NCI-H2029 treated with DMSO at 0.1 percent for 48 hours (cell line): ENCODE measurements around the gene METTL3.
A peak's percentile ranks its signal among the peaks of the same experiment; 100 is the strongest.
"Not testable (repeated sequence)": the region's sequence is repeated elsewhere in the genome, so short reads cannot be mapped to it uniquely, and the experiment has no call there.

ENCODE experiments used
- DNase-seq: peaks from one replicate; lab custom pipeline; 2025; lab: John Stamatoyannopoulos, UW

Gene METTL3

DNA sequence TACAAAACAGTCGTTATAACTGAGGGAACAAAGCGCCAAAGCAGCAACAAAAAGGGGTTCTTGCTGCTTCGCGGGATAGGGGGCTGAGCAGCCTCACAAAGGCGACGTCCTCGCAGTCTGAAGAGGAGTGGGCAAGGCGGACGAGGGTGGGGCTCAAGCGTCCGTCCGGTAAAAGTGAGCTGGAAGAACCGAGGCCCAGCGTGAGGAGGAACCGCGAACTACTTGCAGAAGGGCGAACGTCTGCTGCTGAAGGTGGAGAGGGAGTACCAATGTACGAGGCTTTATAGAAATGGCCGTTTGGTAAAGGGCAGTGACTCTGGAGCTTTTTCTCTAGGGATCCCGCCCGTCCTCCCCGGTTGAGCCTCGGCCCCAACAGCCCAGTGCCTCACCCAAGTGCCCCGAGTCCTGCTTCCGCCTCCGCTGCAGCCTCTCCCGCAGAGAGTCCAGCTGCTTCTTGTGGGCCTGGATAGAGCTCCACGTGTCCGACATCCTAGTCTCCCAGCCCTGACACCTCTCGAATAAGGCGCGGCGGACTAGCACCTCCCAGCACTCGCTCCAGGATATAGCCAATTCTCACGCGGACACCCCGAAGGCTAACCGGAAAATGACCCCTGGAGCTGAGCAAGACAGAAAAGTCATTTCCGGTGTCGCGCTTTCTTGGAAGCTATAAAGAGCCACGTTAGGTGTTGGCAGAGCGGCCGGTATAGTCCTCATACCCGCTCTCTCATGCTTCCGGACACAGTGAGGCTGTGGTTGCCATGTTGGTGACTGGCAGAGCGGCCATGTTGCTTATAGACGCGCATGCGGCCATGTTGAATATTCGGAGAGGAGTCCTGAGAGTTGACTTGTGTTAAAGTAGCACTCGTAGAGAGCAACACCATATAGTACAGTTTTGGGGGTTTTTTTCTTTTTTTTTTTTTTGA, at the start of gene METTL3:
TSS of gene METTL3 (minus strand) at position 606 of the 923 bp plus-strand sequence. CDS start at position 489, 117 bp downstream.
- DNase-seq: peak; percentile 96

DNA sequence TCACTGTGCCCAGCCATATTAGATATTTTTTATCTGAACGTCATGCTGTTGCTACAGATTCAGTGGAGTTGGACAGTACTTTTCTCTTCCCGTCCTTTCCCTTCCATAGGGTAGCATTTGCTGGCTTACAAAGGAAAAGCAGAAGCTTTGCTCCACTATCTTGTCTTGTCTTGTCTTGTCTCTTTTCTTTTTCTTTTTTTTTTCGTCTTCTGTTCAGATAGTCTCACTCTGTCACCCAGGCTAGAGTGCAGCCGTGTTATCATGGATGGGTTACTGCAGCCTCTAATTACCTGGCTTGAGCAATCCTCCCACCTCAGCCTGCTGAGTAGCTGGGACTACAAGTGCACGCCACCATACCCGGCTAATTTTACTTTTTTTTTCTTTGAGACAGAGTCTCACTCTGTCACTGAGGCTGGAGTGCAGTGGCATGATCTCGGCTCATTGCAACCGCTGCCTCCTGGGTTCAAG, 47.6 kb upstream of the METTL3 start:
- DNase-seq: no peak

DNA sequence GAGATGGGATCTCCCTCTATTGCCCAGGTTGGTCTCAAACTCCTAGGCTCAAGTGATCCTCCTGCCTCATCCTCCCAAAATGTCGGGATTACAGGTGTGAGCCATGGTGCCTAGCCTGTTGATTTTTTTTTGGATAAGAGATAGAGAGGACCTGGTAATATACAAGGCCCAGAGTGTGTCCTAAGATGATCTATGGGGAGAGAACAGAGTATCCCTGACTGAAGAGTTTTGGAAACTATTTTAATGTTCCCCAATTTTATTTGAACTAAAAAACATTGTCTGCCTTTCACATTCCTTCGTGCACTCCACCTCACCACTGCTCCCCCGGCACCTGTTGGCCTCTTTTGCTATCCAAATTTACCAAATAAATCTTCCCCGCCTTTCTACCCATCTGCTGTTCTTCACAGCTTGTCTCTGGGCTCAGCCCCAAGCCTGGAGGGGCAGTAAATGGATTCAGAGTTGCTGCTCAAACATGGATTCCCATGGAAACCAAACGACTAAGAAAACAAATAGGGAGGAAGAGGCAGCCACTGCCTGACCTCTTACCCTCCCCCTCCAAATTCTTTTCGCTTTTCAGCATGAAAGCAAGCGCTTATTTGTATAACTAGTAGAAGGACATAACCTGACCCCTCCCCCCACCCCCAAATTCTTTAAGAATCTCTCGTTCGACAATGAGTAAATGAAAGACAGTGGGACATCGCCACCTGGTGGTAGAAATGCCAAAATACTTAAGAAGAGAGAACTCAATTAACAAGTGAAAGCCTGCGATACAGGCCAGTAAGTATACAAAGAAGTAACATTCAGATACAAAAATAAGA, 46.2 kb upstream of the METTL3 start:
- DNase-seq: peak; percentile 98

DNA sequence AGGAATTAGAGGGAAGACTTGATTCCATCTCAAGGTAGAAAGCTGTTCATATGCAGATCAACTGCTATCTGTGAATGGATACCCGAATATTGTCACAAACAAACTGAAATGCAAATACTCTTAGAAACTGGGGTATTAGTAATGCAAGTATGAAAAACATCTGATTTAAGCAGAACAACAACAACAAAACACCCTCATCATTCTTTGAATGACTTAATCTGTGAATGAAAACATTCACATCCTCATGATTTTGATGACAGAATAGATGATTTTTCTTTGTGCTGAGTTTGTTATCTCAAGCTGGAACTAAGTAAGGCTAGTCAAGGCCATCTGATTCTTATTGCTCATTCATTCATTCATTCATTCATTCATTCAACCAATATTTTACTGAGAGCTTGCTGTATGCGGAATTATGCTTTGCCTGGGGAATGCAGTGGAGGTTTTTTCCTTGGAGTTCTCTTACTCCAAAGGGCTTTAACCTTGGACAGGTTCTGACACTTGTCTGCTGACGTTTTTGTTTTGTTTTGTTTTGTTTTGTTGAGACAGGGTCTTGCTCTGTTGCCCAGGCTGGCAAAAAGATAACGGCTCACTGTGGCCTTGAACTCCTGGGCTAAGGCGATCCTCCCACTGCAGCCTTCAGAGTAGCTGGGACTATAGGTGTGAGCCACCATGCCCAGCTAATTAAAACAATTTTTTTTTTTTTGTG, 45.4 kb upstream of the METTL3 start:
- DNase-seq: no peak

DNA sequence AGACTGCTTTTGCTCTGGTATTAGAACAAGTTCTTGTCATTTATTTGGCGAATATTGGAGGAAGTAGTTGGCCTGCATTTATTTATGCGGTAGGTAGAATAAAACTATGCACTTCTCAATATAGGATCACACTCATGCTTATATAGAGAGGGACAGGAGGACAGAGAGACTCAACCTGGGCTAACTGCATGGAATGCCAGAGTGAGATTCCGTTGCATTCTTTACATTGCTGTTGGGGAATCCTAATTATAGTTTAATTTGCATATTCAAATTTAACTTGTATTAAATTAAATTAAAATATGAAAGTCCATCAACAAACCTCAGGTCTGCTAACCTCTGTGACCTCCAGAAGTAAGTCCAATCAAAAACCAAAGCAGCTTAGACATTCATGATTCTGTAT, 42.1 kb upstream of the METTL3 start:
- no peak for DNase-seq

DNA sequence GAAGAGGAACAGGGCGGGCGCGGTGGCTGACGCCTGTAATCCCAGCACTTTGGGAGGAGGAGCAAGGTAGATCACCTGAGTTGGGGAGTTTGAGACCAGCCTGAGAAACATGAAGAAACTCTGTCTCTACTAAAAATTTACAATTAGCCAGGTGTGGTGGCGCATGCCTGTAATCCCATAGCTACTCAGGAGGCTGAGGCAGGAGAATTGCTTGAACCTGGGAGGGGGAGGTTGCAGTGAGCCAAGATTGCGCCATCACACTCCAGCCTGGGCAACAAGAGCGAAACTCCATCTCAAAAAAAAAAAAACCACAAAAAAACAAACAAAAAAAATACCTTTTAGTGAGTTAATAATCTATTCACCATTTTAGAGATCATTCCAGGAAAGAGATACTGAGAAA, 33.4 kb upstream of the METTL3 start:
- DNase-seq: not testable (repeated sequence)

DNA sequence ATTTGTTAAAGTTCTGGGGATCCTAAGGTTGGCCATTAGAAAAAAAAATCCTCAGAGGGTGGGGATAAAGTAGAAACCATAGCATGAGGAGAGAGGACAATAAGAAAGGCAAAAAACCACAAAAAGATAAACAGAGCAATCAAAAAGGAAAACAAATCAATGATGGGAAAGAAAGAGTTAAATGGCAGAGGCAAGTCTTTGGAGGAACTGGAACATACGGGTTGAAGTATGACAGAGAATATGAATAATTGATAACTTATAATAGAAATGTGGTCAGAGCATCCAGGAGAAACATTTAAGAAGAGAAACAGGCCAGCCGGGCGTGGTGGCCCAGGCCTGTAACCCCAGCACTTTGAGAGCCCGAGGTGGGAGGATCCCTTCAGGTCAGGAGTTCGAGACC, 32.8 kb upstream of the METTL3 start:
- no peak for DNase-seq

DNA sequence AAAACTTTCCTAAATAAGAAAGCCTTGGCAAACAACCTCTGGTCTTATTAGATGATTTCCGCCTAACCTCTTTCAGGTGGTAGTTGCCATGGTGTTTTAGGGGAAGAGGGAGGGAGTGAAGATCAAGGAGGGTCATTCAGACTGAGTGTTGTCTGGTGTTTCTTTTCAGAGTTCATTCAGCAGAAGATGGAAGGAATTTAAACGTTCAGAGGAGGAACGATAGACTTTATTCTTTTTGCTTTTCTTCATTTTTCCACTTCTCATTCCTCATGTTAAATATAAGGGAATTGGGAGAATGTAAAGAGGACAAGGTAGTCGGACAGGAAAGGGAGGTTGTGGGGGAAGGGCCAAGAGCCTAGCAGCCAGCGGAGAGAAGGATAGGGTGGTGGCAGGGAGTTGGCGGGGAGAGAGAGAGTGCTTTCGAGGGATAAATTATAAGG, 32.4 kb upstream of the METTL3 start:
- DNase-seq: no peak

DNA sequence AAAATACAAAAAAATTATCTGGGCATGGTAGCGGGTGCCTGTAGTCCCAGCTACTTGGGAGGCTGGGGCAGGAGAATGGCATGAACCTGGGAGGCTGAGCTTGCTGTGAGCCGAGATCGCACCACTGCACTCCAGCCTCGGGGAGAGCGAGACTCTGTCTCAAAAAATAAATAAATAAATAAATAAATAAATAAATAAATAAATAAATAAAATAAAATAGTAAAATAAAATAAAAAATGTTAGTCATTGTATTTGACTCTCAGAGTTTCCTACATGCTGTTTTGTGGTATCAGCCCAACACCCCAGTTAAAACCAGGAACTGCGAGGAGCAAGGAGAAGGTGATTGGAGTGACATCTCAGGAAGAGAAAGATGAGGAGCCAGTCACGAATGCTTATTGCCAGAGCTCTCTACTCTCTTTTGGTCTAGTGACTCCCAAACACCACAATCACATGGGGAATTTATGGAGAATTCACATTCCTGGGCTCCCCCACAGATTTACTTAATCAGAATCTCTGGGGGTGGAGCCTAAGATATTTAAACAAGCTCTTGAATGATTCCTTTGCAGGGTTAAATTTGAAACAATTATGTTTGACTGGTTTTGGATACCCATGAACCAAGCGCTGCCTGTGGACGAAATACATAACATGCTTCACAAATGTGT, 30.4 kb upstream of the METTL3 start:
- no peak for DNase-seq

DNA sequence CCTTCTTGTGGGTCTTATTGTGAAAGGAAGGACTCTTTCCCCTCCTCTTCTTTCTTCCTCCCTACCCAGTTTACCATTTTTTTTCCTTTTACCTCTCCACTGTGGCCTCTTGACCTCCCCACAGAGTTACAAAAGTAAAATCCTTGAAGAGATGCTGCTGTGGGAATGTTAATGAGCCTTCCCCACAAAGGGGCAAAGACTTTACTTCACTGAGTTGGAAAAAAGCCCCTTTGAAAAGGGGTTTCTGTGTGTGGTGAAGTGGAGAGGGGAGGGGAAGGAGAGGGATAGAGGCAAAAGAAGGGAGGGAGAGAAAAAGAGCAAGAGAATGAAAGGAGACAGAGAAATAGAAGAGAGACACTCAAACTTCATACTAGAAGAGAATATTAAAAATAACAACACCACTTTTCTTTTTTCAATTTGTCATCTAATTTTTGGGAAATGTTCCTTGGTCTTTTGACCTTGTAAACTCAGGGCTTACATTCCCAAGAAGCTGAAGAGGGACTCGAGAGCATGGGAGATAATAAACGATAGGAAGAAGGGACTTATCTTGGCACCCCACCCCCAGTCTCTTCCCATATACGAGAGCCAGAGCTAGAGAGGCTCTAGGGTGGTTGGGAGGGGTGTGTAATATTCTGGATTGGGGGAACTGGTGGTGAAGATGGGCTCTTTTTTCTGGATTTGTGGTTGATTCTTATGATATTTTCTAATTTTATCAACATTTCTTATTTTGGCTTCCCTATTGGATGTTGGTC, 28.2 kb upstream of the METTL3 start:
- no peak for DNase-seq

DNA sequence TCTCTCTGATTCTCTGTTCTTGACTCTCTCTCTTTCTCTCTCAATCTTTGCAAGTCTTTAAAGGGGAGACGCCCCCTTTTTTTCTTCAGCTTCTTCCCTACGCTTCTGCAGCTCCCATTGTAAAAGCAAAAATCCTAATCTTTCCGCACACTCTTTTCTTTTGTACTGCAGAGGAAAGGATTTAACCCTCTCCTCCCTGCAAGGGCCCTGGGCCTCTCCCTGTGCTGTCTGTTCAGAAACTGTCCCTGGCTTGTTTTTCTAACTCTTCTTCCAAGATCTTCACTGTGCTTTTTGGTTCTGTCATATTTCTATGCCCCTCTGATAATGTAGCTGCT, 25.9 kb upstream of the METTL3 start:
- no peak for DNase-seq

DNA sequence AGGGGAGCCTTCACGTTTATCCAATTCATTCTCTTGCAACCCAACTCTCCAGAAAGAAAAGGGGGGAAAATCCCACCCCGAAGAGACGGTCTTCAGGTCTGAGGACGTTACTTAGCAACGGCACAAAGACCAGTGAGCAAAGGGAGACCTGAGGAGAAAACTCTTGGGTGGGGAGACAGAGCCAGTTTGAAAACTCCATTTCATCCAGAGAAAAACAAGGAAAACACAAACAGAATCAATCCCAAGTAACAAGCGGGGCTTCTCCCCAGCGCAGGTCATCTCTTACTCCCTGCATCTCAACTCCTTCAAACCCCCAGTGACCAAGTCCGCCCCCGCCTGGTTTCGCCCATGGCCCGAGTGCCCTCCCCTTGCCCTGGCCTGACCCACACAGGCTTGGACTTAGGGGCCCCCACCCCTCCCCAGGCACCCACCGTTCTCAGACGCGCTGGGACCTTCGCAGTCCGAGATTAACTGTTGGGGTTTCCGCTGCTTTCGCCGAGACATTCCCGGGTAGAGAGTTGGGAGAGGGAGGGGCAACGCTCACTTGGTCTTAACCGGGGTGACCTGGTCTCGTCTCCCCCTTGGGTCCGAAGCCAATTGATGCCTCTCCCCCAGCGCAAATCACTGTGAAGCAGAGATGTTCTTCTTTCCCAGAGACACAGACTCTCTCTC, 25.4 kb upstream of the METTL3 start:
- DNase-seq: no peak

DNA sequence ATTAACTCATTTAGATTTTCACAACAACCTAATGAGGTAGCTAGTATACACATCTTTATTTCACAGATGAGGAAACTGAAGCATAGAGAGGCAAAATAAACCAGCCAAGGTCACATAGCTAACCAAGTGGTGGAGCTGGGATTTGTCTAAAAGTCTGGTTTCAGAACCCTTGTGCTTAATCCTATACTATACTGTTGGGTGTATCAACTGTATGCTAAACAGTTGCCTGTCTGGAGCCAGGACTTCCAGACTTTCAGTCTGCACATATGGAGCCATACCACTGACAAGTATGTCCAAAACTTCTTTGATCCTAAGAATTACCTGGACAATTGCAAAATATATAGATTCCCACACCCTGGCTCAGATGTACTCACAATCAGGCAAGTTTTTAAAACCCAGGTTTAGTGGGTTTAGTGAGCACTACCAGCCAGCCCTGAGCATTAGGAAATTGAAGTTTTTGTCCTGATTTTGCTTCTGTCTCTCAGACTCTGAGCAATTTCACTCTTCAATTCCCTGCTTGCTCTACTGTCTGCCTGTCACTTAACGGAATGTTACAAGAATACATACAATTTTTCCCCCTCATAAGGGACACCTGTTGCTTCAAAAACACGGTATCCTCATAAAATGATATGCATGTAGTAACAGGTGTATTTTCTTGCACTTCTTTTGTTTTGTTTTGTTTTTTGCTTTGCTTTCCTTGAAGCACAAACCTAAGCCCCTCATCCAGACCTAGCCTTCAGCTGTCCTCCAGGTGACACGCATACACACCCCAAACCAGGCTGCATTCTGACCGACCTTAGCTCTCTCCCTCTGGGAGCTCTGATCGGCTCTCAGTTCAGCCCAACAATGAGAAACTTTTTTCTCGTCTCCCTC, 24.6 kb upstream of the METTL3 start:
- no peak for DNase-seq

DNA sequence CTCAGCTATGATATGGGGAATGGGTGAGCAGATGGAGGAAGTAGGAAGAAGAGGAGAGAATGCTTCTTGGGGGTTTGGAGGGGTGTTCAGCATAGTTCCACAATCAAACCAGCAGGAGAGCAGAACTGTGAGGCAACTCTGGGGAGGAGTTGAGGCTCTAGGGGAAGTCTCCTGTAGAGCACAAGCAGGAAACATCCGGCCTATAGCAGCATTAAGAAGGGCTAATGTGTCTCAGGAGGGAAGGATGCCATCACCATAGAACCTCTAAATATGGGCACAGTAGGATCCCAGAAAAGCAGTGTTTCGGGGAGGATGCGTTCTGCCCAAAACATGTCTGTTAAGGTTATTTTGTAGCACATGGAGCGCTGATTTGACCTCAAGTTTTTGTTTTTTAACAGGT, 23.4 kb upstream of the METTL3 start:
- no peak for DNase-seq

DNA sequence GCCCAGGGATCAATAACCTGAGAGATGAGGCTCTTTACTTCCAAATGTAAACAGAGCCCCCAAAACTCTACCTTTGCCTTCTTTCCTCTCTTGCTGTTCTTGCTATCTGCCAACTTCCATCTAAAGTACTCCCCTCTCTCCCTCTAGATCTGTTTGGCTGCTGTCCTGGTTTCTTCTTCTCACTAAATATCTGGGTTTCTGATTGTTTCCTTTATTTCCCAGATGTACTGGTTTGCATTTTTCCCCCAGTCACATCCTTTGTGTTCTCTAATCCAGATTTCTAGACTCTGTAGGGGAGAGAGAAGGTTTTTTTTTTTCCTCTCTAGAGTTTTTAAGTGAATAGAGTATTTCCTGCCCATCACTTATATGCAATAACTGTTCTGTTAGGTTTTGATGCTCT, 22.2 kb upstream of the METTL3 start:
- no peak for DNase-seq

DNA sequence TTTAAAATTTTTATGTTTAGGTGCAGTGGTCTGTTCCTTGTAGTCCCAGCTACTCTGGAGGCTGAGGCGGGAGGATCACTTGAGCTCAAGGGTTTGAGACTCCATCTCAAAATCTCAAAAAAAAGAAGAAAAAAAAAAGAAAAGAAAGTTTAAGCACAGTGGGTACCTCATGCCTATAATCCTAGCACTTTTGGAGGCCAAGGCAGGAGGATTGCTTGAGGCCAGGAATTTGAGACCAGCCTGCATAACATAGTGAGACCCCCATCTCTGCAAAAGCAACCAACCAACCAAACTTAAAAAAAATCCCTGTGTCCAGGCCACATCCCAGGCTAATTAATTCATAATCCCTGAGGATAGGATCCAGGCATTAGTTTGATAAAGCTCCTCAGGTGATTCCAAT, 18.4 kb upstream of the METTL3 start:
- no peak for DNase-seq

DNA sequence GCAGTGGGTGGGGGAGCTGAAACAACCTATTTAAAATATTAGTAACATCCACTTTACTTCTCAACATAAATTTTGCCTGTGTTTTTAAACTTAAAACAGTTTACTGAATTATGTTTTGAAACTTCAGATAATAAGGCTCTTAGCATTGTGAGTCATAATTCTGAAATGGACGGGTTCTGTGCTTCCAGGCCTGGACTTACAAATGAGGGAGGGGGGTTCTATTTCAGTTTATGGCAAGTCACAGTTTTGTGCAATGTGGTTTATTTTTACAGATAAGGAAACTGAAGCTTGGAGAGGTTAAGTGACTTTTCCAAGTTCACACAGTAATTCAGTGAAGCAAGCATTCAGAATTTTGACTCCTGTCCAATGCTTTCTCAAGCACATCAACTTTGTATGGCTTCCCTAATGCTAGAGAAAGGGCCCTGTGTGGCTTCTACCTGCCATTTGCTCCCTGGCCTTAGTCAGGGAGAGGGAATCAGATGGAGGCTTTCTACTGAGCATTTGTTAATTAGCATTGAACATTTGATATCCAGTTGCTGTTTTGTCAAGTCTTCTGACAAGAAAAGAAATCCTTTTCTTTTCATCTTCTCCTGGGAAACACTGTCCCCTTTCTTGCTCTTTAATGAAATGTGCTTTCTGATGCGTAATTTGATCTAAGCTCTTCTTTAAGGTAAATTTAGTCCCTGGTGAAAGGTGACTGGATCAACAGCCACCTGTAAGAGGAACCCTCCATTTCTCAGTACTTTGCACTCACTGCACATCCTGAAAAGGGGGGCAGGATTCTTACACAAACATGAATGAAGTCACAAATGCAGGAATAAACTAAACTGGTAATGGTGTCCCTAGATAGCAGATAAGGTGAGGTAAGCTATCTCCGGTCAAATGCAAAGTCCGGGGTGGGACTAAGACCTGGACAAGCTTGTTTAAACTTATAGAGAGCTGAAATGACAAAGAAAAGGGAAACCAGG, 17.5 kb upstream of the METTL3 start:
- DNase-seq: peak; percentile 8

DNA sequence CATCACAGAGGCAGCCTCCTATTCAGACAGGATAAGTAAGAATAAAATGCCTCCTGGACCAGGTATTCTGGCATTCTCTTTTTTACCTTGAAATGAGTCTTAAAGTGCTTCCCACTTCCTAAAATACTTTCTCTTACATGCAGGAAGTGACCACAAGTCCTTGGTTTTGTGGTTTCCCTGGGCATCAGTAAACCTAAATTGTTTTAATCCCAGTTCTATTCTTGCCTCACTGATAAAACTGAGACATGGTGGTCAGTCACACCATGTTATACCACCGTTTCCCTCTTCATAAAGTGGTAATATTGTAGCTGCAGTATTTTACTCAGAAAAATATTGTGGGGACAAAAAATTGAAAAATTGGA, 16.2 kb upstream of the METTL3 start:
- no peak for DNase-seq
